Fibroblast of skin of left quadriceps (primary cell): ENCODE data around the gene GAN.
"Not testable (repeated sequence)": the region's sequence is repeated elsewhere in the genome, so short reads cannot be mapped to it uniquely, and the experiment has no call there.

ENCODE experiments used
- DNase-seq, 2 experiments: peaks; one replicate each; pipeline ENCODE4 v3.0.0-alpha.2; 2013; ENCODE audit warnings: low read depth in 2 of 2

The GAN gene

DNA sequence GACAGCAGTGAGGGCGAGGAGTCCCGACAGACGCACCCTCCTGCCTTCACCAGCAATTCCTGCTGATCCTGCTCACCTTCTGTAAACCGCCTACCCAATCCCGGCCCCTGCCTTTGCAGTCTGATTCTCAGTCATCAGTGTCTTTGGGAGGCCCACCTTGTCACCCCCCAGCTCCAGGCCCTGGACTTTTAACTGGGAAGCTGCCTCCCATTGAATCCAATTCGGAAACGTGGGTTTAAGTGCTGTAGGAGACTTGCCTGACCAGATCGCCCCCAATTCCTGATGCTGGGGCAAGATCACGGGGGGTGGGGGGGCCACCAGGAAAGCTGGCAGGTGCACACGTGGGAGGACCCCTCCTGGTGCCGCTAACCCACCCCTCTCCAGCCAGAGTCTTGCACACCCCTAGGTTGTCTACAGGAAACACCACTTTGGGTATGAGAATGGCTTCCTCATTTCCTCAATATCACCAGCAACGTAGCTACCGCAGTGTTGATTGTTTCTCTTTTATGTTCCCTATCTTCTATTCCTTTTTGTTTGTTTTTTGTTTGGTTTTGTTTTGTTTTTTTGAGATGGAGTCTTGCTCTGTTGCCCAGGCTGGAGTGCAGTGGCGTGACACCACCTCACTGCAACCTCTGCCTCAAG, 83.2 kb downstream of the GAN start:
- no peak for DNase-seq

GRCh38 chr16:81399909-81400308, 85.1 kb downstream of the GAN start:
- no peak for DNase-seq

DNA sequence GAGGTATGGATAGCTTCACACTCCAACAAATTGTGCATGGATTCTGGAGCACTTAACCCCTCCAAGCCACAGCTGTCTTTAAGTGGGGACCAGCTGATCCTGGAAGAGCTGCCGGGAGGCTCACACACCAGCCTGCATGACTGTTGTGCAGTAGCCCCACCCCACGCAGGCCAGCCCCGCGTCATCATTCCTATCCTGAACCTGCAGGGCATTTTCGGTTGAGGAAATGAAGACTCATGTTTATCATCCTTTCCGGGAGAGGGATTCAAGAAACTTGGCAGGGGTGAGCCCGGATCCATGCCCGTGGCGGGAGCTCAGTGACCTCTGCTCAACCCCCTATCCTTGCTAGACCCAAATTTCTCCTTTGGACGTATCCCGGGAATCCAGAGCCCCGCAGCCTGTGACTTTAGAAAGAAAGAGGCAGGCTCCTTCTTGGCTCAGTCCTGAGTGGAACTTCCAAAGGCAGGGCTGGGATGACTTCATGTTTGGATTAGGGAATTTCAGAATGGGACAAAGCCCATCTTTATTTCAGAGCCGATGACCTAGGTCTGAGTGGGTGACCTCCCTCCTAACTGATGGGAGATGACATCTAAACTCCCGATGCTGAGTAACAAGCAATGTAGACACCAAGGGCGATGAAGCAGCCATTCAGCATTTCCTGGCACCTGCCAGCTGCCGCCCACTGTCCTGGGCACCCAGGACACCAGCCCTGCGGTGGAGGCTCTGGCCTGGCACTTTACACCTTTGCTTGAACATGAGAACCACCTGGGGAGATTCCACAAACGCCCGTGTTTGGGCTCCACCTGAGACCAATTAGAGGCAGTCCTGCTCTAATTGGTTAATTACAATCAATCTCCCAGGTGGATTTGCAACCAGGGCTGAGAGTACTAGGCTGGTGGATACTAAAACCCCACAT, 86.5 kb downstream of the GAN start:
- DNase-seq = no peak

DNA sequence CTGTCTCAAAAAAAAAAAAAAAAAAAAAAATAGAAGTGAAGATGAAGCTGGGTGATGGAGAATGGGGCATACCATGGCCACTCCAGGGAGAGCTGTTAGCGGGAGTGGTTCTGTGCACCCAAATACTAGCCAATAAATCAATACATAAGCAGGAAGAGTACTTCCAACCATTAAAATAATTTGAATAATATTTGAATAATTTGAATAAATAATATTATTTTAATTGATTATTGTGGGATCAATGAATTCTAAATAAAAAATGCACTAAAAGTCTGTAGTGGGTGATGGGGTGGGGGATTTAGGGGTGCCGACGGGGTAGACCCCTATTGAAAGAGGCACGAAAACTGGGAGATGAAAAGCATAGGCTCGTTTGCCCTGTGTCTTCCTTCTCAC, 88.4 kb downstream of the GAN start:
- no peak for DNase-seq

DNA sequence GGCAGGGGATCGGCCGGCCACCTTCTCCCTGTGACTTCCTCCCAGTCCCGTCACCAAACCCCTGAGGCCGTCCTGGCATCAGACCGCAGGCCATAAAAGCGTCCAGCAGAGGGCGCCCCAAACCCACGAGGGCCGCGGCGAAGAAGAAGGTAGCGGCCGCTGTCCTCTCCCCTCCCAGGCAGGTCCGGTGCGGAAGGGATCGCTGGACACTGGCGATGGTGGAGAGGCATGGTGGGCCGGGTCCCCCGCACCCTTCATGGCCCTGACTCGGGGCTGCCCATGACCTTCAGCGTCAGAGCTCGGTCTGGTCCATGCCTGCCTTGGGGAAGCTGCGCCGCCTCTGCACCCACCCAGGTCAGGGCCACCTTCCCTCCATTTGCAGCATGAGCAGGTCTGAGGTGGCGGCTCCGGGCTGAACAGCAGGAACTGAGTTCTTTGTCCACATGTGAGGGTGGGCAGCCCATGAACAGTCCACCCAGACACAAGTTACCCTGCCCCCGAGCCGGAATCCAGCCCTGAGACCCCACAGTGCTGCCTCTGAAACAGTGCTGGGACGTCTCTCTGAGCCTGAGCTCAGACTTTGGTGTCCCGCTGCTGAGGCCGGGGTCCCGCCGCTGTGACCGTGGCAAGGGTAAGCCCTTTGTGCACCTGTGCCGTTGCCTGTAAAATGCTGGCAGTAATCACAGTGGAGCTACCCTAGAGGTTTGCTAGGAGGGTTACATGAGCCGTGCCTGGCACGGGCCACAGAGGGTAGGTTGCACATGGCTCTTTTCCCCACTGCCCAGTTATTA, 89.0 kb downstream of the GAN start:
- peak; percentile 11 to 23 for DNase-seq

- DNase-seq = not testable (repeated sequence)
Measured at GRCh38 chr16:81405002-81405401, 90.2 kb downstream of the GAN start.

DNA sequence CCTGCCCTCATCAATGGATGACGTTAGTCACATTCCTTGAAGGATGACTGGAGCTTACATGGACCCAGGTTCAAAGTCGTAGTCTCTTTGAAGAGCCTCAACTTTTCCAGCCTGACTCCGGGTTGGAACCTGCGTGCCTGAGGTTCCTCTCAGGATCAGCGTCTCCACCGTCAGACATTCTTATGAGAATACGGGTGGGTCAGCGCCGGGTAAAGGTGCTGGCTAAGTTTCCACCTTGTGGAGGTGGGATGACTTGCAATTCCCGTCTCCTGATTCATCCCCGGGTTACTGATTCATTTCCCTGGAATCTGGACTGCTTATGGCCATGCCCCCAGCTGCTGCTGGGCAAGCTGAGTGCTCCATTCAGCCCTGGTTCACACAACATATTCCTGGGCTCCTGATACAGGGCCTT, 90.9 kb downstream of the GAN start:
- peak; percentile 35 to 44 for DNase-seq

DNA sequence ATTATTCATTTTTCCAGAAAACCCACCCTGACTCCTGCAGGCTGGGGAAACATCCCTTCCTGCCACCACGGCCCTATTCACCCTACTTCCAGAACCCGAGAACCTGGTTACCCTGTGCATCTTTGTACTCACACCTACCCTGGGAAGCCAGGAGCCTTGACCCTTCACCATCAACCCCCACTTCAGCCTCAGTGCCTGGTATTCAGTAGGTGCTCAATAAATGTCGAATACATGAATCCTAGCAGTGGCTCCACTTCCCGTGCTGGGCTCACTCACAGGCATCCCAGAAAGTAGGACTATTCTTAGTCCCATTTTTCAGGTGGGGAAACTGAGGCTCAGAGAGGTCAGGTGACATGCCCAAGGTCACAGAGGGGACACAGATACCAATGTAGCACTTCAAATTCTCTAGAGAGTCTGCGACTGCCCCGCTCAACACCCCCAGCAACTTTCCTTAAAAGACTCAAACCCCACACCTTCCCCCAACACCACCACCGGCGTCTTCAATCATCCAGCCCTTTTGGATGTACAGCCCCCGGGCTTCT, 93.7 kb downstream of the GAN start:
- DNase-seq = no peak

GRCh38 chr16:81409016-81409556, 94.3 kb downstream of the GAN start:
- no peak for DNase-seq

- DNase-seq = no peak
Measured at GRCh38 chr16:81410643-81411293, 96.0 kb downstream of the GAN start.

- no peak for DNase-seq
Measured at GRCh38 chr16:81413245-81413990, 98.7 kb downstream of the GAN start.

DNA sequence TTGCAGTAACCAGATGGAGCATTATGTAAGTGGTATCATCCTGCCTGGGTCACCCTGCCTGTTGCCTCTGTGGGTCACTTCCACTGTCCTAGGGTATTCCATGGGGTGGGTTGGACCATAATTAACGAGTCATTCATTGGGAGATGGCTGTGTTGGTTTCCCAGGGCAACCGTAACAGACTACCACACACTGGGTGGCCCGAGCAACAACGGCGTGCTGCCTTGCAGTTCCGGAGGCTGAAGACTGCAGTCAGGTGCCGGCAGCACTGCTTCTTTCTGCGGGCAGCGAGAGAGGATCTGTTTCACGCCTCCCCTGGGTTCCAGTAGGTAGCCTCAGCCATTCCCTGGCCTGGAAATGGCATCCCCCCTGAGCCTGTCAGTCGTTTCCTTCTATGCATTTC, 101.0 kb downstream of the GAN start:
- DNase-seq = no peak

- DNase-seq = no peak
Measured at GRCh38 chr16:81416749-81417148, 102.0 kb downstream of the GAN start.

- DNase-seq = no peak
Measured at GRCh38 chr16:81417210-81417609, 102.4 kb downstream of the GAN start.

- no peak for DNase-seq
Measured at GRCh38 chr16:81419806-81420205, 105.0 kb downstream of the GAN start.

- DNase-seq = no peak
Measured at GRCh38 chr16:81421126-81421525, 106.4 kb downstream of the GAN start.

DNA sequence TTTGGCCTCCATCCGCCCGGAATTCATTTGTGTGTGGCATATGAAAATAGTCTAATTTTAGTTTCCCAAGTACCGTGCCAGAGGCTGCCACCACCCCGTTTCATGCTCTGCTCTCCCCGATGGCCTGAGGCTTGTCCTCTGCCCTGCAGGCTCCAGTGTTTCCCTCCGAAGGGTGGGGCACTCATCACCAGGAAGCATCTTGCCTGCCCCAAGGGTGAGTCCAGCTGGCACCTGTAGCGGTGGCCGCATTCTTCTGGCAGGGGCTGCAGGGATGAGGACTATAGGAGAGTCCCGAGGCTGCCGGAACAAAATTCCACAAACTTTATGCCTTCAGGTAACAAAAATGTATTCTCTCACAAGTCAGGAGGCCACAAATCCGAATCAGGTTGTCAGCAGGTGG, 106.8 kb downstream of the GAN start:
- no peak for DNase-seq

DNA sequence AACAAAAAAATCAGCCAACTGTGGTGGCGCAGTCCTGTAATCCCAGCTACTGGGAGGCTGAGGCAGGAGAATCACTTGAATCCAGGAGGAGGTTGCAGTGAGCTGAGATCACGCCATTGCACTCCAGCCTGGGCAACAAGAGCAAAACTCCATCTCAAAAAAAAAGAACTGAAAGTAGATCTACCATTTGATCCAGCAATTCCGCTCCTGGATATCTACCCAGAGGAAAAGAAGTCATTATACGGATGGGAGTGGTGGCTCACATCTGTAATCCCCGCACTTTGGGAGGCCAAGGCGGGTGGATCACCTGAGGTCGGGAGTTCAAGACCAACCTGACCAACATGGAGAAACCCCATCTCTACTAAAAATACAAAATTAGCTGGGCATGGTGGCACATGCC, 107.4 kb downstream of the GAN start:
- not testable (repeated sequence) for DNase-seq

DNA sequence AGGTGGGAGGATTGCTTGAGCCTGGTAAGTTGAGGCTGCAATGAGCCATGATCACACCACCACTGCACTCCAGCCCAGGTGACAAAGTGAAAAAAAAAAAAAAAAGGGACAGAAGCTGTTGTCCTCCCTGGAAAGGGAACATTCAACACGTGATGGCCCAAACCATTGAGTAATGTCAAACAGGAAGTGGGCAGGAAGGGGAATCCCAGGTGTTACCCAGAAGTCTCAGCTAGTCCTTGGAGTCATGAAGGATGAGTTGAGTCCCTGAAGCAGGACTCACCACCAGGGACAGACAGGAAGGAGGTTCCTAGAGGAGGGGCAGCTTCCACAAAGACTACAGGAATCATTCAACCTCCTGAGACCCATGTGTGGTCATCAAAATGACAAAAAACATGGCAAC, 110.0 kb downstream of the GAN start:
- no peak for DNase-seq

- no peak for DNase-seq
Measured at GRCh38 chr16:81427219-81427618, 112.5 kb downstream of the GAN start.
